Astrocyte of the spinal cord (primary cell): Measurements from ENCODE around the gene PARP6.

Experiments used
- DNase-seq: peaks from one replicate; pipeline ENCODE4 v3.0.0; 2011; ENCODE audit warnings: low read depth, low spot score
- H3K4me3 ChIP-seq: 2 replicates; pipeline ENCODE4 v1.5.1; 2011; ENCODE audit warnings: low read depth, mild to moderate bottlenecking, low read length, moderate library complexity
- CTCF ChIP-seq: IDR thresholded peaks from 2 replicates; pipeline ENCODE4 v1.5.1; 2012; ENCODE audit warnings: low read depth, mild to moderate bottlenecking, low read length, inconsistent platforms
- in situ Hi-C: cut with HindIII; loops from 2 replicates; pipeline ENCODE4 v1.10.0; 2017; ENCODE audit warnings: low sequenced_read_pairs

The PARP6 gene

DNA sequence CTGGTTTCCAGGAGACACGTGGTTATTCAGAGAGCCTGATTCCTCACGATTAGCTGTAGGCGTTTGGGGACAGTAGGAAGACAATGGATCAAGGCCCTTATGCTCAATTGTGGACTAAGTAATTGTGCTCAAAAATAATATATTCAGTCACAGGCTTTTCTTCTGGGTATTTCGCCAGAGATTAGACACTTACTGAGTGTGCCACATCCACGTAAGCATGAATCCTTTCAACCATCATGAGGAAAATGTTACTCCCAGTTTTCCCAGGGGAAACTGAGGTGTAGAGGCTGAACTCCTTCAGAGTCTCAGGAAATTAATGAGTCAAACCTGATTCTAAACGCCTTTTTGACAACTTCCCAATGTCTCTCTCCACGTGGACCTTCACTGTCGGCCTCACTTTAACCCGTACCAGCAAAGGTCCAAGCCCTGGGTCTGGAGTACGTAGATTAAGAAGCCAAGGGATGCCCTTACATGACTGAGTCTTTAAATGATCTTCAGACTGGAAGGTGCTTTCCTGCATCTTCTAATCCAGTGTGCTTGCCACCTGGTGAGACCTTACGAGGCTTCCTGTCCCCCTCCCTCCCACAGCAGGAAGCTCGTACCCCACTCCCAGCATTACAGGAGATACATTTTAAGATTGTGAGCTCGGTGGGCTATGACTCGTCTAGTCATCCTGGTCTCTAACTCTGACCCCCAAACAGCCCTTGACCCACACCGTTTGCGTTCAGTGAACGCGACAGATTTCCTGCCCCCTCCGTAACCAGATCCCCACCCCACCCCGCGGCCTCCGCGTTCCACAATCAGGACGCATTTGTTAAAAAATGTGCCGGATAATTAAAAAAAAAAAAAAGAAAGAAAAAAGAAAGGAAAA, 43.0 kb downstream of the PARP6 start:
- DNase-seq = no peak
- in situ Hi-C loops = no loop called here
- TF ChIP-seq CTCF = no peak
- H3K4me3 ChIP-seq = peak overlapping the region; percentile 93

- H3K4me3 ChIP-seq = peak overlapping the region; percentile 93
- no peak for TF ChIP-seq CTCF
- DNase-seq = no peak
- in situ Hi-C loops = no loop called here
Observed at GRCh38 chr15:72227720-72228119, 44.6 kb downstream of the PARP6 start.

DNA sequence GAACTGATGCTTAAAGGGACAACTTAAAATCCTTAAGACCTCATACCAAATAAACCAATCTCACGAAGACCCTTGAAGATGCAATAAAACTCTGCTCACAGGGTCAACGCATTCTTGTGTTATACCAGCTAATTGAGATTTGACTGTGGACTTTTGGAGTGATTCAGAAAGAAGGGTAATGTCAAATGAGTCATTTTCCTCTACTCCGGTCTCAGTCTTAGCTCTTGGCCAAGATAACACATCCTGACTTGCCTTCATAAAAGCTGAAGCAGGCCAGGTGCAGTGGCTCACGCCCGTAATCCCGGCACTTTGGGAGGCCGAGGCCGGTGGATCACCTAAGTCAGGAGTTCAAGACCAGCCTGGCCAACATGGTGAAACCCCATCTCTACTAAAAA, 45.2 kb downstream of the PARP6 start:
- in situ Hi-C loops = no loop called here
- no peak for TF ChIP-seq CTCF
- DNase-seq = peak; percentile 86
- peak overlapping the region; percentile 93 for H3K4me3 ChIP-seq

DNA sequence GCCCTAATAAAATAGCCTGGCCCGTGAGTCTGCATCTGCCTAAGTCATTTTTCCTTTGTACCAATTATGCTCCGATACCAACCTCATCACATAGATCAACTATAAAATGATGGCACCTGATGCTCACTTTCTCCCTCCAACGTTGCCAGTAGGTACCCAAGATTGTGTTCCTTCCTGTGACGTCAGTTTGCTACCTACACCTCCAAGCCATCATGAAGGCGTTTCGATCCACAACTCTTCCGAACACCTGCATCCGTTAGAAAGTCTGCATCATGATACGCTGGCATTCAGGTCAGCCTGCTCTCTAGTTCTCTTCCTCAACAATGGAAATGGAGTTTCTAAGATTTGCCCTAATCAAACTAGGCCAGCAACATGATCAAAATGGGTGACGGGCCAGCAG, 49.1 kb downstream of the PARP6 start:
- TF ChIP-seq CTCF = no peak
- H3K4me3 ChIP-seq = no peak overlapping the region
- in situ Hi-C loops = no loop called here
- no peak for DNase-seq

- no peak for DNase-seq
- in situ Hi-C loops = no loop called here
- no peak overlapping the region for H3K4me3 ChIP-seq
- no peak for TF ChIP-seq CTCF
Observed at GRCh38 chr15:72222393-72222792, 50.0 kb downstream of the PARP6 start.

DNA sequence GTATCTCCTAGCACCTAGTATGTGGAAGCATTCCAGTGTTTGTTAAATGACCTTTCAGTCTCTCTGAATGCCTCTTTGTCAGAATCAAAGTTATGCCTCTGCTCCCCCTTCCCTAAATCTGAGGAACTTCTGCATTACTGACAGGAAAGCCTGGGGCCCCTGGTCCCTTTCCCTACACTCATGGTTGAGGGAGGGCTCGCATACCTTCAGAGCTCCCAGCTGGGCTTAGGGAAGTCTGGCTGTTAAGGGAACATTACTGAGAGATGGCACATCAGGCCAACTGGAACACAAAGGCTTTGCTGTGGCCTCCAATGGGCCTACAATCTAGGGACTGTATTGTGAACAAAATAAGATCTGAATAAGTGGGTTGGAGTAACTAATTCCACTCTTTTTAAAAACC, 51.7 kb downstream of the PARP6 start:
- in situ Hi-C loops = no loop called here
- no peak for TF ChIP-seq CTCF
- DNase-seq = no peak
- H3K4me3 ChIP-seq = no peak overlapping the region

DNA sequence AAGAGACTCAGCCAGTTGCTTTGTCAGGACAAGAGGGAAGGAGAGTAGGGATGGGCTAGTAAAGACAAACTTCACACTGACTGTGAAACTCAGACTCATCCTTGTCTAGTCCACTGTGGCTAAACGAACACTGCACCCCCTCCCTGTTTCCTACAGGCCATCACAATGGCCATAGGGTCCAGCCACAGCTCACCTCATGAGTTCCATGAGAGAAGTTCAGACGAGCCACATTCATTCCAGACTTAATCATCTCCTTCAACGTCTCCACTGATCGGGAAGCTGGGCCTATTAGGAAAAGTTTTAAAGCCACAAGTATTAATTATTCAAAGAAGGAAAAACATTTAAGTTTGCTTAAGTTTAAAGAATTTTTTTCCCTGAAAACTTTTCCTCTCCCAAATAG, 55.1 kb downstream of the PARP6 start:
- no peak overlapping the region for H3K4me3 ChIP-seq
- no peak for TF ChIP-seq CTCF
- in situ Hi-C loops = no loop called here
- no peak for DNase-seq
